ENCODE results near the gene CLPTM1L. TPM values are rescaled to one million over a fixed set of nuclear protein-coding genes. Genes with fewer than 3 reads are reported as not detected.
"Not testable (repeated sequence)": the region's sequence is repeated elsewhere in the genome, so short reads cannot be mapped to it uniquely, and the experiment has no call there.

Gene CLPTM1L
- total RNA-seq, 4 donors from 2014 or later: 62.6 to 132 (median 93.5) TPM

DNA sequence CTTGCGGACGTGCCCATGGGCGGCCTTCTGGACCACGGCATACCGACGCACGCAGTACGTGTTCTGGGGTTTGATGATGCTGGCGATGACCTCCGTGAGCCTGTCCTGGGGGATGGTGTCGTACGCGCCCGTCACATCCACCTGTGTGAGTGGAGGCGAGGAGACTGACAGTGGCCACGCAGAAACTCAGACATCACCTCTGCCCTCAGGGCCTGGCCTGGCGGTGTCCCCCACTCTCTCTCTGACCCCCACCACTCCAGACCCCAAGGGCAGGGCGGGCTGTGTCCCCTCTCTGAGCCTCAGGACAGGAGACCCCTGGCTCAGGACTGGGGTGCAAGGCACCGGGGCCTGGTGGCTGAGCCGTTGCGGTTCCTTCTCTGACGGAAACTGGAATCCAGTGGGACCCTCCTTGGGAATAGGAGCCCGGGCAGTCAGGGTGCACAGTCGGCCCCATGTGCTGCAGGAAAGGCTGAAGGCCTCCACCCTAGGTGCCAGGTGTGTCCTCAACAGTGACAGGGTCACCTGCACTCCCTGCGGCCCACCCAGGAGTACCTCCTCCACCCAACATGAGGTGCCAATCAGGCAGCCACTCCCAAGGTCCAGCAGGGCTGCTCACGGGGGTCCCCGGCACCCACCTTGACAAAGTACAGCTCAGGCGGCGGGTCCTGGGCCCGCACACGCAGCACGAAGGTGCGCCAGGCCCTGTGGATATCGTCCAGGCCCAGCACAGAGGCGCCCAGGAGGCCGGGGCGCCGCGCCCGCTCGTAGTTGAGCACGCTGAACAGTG is 66.0 kb downstream of the CLPTM1L start:
- H3K27me3 ChIP-seq: no peaks in the 10 kb centered on the region
- no peak for TF ChIP-seq POLR2AphosphoS5 (IDR thresholded peaks at IDR 0.05)
- WGBS: 96% methylated on average over 34 of the region's 42 CpGs

DNA sequence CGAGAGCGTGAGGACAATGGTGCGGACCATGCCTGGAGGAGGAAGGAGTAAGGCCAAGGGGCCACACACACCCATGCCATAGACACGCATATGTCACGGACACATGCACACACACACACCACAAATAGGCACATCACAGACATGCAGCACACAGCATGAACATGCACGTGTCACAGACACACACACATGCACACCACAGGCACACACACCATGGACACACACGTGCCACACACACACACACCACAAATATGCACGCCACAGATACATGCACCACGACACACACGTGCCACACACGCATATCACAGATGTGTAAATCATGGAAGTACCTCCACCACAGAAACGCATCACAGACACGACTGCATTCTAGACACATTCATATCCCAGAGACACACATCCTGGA is 66.7 kb downstream of the CLPTM1L start:
- Histone ChIP-seq H3K9me3 (no peaks in the 10 kb centered on the region), H3K36me3 (no peaks in the 10 kb centered on the region), H3K4me1 (no peaks in the 10 kb centered on the region), H3K27me3 (no peaks in the 10 kb centered on the region), H3K4me3 (no peak overlapping the region), H3K27ac (no peak overlapping the region)
- WGBS: 92% methylated on average over 9 of the region's 13 CpGs
- no peak for DNase-seq (ENCODE audit: low spot score in 2 of 2)
- TF ChIP-seq, protein P1, sequence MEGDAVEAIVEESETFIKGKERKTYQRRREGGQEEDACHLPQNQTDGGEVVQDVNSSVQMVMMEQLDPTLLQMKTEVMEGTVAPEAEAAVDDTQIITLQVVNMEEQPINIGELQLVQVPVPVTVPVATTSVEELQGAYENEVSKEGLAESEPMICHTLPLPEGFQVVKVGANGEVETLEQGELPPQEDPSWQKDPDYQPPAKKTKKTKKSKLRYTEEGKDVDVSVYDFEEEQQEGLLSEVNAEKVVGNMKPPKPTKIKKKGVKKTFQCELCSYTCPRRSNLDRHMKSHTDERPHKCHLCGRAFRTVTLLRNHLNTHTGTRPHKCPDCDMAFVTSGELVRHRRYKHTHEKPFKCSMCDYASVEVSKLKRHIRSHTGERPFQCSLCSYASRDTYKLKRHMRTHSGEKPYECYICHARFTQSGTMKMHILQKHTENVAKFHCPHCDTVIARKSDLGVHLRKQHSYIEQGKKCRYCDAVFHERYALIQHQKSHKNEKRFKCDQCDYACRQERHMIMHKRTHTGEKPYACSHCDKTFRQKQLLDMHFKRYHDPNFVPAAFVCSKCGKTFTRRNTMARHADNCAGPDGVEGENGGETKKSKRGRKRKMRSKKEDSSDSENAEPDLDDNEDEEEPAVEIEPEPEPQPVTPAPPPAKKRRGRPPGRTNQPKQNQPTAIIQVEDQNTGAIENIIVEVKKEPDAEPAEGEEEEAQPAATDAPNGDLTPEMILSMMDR (IDR thresholded peaks at IDR 0.05): no peak
- no peak for TF ChIP-seq POLR2A (IDR thresholded peaks at IDR 0.05)
- no peak for TF ChIP-seq POLR2AphosphoS5 (IDR thresholded peaks at IDR 0.05)
- no peak for TF ChIP-seq EP300 (IDR thresholded peaks at IDR 0.05)

More for the DNA sequence above, 66.0 kb downstream of the CLPTM1L start:
- Histone ChIP-seq H3K36me3 (no peaks in the 10 kb centered on the region), H3K4me1 (no peaks in the 10 kb centered on the region), H3K9me3 (no peaks in the 10 kb centered on the region), H3K4me3 (no peak overlapping the region), H3K27ac (no peak overlapping the region)
- no peak for DNase-seq (ENCODE audit: low spot score in 2 of 2)

DNA sequence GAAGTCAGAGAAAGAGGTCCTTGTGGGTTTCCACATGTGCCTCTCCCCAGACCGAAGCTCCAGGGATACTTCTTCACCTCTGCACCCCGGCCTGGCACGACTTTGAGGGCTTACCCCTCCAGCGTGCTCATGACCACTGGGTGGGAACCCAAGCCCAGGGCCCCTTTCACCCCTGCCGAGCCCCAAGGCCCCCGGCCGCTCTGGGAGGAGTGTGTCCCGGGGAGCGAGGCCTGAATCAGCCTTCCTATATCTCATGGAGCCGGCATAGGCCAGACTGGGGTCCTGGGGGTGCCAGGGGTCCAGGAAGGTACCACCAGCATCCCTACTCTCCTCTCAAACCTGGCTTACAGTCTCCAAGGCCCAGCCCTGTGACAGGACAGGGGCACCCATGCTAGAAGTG is 67.1 kb downstream of the CLPTM1L start:
- DNase-seq (ENCODE audit: low spot score in 2 of 2): no peak
- Histone ChIP-seq H3K4me1 (no peaks in the 10 kb centered on the region), H3K36me3 (no peaks in the 10 kb centered on the region), H3K4me3 (no peak overlapping the region), H3K27me3 (no peaks in the 10 kb centered on the region), H3K9me3 (no peaks in the 10 kb centered on the region), H3K27ac (no peak overlapping the region)
- TF ChIP-seq POLR2A (IDR thresholded peaks at IDR 0.05) (no peak), EP300 (IDR thresholded peaks at IDR 0.05) (no peak), POLR2AphosphoS5 (IDR thresholded peaks at IDR 0.05) (no peak)
- TF ChIP-seq, protein P1 (IDR thresholded peaks at IDR 0.05): no peak
- WGBS: no CpG with 5 or more reads among the region's 10 CpGs

DNA sequence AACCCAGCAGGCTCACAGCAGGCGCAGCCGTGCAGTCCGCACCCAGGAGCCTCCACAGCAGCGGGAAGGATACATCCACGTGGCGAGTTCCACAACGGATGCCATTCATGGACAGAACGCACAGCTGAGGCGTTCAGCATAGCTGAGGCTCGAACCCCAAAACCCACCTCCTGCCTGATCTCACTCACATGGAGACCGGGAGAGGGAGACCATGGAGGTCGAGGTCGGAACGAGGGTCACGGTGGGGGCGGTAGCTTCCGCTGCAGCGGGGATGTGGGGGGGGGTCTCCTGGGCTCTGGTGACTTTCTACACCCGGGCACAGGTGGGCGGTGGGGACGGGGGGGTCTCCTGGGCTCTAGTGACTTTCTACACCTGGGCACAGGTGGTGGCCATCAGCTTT is 67.6 kb downstream of the CLPTM1L start:
- no peaks in the 10 kb centered on the region for H3K9me3 ChIP-seq
- H3K4me1 ChIP-seq: no peaks in the 10 kb centered on the region
- no peak overlapping the region for H3K27ac ChIP-seq
- no peak for DNase-seq (ENCODE audit: low spot score in 2 of 2)
- 85% methylated on average over 16 of the region's 21 CpGs for WGBS
- TF ChIP-seq EP300 (IDR thresholded peaks at IDR 0.05): no peak
- TF ChIP-seq, protein P1 (IDR thresholded peaks at IDR 0.05): no peak
- TF ChIP-seq POLR2A (IDR thresholded peaks at IDR 0.05): no peak
- no peak for TF ChIP-seq POLR2AphosphoS5 (IDR thresholded peaks at IDR 0.05)
- H3K4me3 ChIP-seq: no peak overlapping the region
- H3K36me3 ChIP-seq: no peaks in the 10 kb centered on the region
- no peaks in the 10 kb centered on the region for H3K27me3 ChIP-seq

DNA sequence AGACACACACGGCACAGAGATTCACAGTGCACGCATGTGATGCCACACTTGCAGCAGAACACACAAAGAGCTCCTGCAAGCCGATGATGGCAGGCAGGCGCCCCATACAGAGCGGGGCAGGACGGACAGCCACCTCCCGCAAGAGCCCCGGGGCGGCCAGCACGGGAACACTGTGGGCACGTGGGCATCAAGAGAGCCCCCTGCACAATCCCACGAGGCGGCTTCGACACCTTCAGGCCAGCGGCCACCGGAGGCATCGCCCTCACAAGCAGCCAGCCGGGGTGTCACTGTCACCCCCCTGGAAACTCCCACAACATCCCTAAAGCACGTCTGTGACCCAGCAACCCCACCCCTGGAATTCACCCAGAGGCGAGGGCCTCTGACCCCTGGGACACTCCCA is 68.0 kb downstream of the CLPTM1L start:
- TF ChIP-seq POLR2A (IDR thresholded peaks at IDR 0.05) (no peak), POLR2AphosphoS5 (IDR thresholded peaks at IDR 0.05) (no peak), EP300 (IDR thresholded peaks at IDR 0.05) (no peak)
- TF ChIP-seq, protein P1 (IDR thresholded peaks at IDR 0.05): no peak
- H3K27ac ChIP-seq: no peak overlapping the region
- DNase-seq (ENCODE audit: low spot score in 2 of 2): no peak
- H3K9me3 ChIP-seq: no peaks in the 10 kb centered on the region
- H3K4me1 ChIP-seq: no peaks in the 10 kb centered on the region
- no peaks in the 10 kb centered on the region for H3K27me3 ChIP-seq
- no peak overlapping the region for H3K4me3 ChIP-seq
- 81% methylated on average over 10 of the region's 20 CpGs for WGBS
- no peaks in the 10 kb centered on the region for H3K36me3 ChIP-seq

DNA sequence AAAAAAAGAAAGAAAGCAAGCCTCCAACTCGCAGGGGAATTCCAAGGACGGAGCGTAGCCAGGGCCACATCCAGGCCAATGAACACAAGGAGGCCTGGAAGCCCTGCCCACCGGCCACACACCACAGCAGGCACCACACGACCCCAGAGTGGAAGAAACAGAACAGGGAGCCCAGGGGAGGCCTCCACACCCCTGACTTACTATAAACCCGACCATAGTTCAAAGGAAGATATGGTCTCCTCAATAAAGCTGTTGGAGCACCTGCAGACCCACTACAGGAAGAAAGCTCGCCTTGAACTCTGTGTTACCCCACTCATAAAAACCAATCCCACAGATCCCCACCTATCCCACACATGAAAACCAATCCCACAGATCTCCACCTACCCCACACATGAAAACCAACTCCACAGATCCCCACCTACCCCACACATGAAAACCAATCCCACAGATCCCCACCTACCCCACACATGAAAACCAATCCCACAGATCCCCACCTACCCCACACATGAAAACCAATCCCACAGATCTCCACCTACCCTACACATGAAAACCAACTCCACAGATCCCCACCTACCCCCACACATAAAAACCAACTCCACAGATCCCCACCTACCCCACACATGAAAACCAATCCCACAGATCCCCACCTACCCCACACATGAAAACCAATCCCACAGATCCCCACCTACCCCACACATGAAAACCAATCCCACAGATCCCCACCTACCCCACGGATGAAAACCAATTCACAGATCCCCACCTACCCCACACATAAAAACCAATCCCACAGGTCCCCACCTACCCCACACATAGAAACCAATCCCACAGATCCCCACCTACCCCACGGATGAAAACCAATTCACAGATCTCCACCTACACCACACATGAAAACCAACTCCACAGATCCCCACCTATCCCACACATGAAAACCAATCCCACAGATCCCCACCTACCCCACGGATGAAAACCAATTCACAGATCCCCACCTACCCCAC is 69.2 kb downstream of the CLPTM1L start:
- DNase-seq (ENCODE audit: low spot score in 2 of 2); H3K27ac ChIP-seq; H3K36me3 ChIP-seq; H3K9me3 ChIP-seq; H3K4me3 ChIP-seq; H3K27me3 ChIP-seq; H3K4me1 ChIP-seq: not testable (repeated sequence)
- 73% methylated on average over 10 of the region's 10 CpGs for WGBS

Data from suprapubic skin (tissue), 4 donors.